Uterus (tissue), 2 donors: ENCODE results near the gene IVD.

ENCODE experiments used
- POLR2A ChIP-seq, 2 donors: fragments of 450-650 bp; IDR thresholded peaks; one replicate each; pipeline ENCODE4 v1.6.1; 2016; ENCODE audit warnings: antibody characterized with exemption in 2 of 2, mild to moderate bottlenecking in 1 of 2, moderate library complexity in 1 of 2
- TF ChIP-seq, protein P1 (sequence below), 4 experiments: fragments of 200-600 bp in 2 of 4; fragments of 450-650 bp in 2 of 4; sonication (generic) in 2 of 4; IDR thresholded peaks; one replicate each; pipeline ENCODE4 v1.5.1; 2016 to 2019; ENCODE audit warnings: antibody characterized with exemption in 4 of 4, mild to moderate bottlenecking in 2 of 4, moderate library complexity in 1 of 4

DNA sequence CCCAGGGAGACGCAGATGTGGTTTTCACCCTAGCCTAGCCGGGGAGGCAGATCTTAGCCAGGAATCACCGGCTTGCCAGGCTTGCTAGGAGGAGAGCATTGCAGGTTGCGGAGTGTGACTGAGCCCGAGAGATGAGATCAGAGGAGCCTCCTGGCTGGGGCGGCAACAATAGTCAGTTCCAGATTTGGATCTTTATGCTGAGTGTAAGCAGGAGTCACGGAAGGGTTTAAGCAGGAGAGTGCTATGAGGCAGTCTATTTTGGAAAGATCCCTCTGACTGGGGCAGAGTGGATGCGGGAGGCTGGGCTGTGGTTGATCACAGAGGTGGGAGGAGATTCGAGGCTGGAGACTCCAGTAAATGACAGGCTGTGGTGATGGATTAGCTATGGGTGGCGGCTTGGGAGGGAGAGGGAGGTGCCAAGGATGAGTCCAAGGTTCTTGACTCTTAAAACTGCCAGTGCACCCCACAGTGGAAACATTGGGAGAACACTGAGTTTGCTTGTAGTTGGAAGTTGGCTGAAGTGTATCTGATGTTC is 24.7 kb downstream of the IVD start:
- TF ChIP-seq, protein P1, sequence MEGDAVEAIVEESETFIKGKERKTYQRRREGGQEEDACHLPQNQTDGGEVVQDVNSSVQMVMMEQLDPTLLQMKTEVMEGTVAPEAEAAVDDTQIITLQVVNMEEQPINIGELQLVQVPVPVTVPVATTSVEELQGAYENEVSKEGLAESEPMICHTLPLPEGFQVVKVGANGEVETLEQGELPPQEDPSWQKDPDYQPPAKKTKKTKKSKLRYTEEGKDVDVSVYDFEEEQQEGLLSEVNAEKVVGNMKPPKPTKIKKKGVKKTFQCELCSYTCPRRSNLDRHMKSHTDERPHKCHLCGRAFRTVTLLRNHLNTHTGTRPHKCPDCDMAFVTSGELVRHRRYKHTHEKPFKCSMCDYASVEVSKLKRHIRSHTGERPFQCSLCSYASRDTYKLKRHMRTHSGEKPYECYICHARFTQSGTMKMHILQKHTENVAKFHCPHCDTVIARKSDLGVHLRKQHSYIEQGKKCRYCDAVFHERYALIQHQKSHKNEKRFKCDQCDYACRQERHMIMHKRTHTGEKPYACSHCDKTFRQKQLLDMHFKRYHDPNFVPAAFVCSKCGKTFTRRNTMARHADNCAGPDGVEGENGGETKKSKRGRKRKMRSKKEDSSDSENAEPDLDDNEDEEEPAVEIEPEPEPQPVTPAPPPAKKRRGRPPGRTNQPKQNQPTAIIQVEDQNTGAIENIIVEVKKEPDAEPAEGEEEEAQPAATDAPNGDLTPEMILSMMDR (IDR thresholded peaks at IDR 0.05) = no peak
- no peak for TF ChIP-seq POLR2A (IDR thresholded peaks at IDR 0.05)
